HepG2 (cell line): ENCODE results near the gene SRP9. TPM values are rescaled to one million over a fixed set of nuclear protein-coding genes. Genes with fewer than 3 reads are reported as not detected.
A peak's percentile ranks its signal among the peaks of the same experiment; 100 is the strongest.

Source experiments
- ATF7-NPFF ChIP-seq: sonication (generic); formaldehyde crosslinking; IDR thresholded peaks from 2 replicates; pipeline ENCODE4 v1.8.1; 2023; ENCODE audit warnings: mild to moderate bottlenecking, low read depth, missing genetic modification reagents, moderate library complexity
- CCAR2 ChIP-seq: fragments of 200-400 bp; formaldehyde crosslinking; optimal IDR thresholded peaks from 2 replicates; pipeline ENCODE3; 2018; ENCODE audit warnings: low read depth, mild to moderate bottlenecking, low read length, moderate library complexity
- ESRRA ChIP-seq: sonication (generic); formaldehyde crosslinking; IDR thresholded peaks from 2 replicates; pipeline ENCODE4 v1.5.1; 2020; ENCODE audit warnings: mild to moderate bottlenecking, low read depth, missing genetic modification reagents
- FOXO1 ChIP-seq: sonication (generic); formaldehyde crosslinking; IDR thresholded peaks from 2 replicates; pipeline ENCODE4 v1.4.0; 2020; ENCODE audit warnings: missing genetic modification reagents
- MAF1 ChIP-seq: sonication (generic); formaldehyde crosslinking; IDR thresholded peaks from 2 replicates; pipeline ENCODE4 v1.5.0; 2020; ENCODE audit warnings: missing genetic modification reagents, borderline replicate concordance
- MEF2D ChIP-seq: sonication (generic); formaldehyde crosslinking; IDR thresholded peaks from 2 replicates; pipeline ENCODE4 v1.5.1; 2020; ENCODE audit warnings: mild to moderate bottlenecking, missing genetic modification reagents
- PHF5A ChIP-seq: IDR thresholded peaks from one replicate; pipeline ENCODE4 v1.6.1; 2018; ENCODE audit warnings: low read depth, missing genetic modification reagents; ENCODE audit not compliant: unreplicated experiment
- RAD51 ChIP-seq: fragments of 450-650 bp; IDR thresholded peaks from 2 replicates; pipeline ENCODE4 v1.6.1; 2016; ENCODE audit warnings: borderline replicate concordance
- RNF2 ChIP-seq: fragments of 450-650 bp; conservative IDR thresholded peaks from 2 replicates; pipeline ENCODE4 v1.6.1; 2016; ENCODE audit warnings: low read depth
- SMC3 ChIP-seq: IDR thresholded peaks from 2 replicates; pipeline ENCODE4 v1.6.1; 2011; ENCODE audit warnings: low read length, improper control_type of control experiment
- TBX3 ChIP-seq: fragments of 450-650 bp; IDR thresholded peaks from 2 replicates; pipeline ENCODE4 v1.6.1; 2017; ENCODE audit warnings: antibody characterized with exemption, mild to moderate bottlenecking, inconsistent platforms, borderline replicate concordance
- ZNF12 ChIP-seq: sonication (generic); formaldehyde crosslinking; IDR thresholded peaks from 2 replicates; pipeline ENCODE4 v1.5.0; 2020; ENCODE audit warnings: missing genetic modification reagents
- ZNF558 ChIP-seq: sonication (generic); formaldehyde crosslinking; IDR thresholded peaks from 2 replicates; pipeline ENCODE4 v1.9.0; 2022; ENCODE audit warnings: mild to moderate bottlenecking, missing genetic modification reagents, borderline replicate concordance
- ZNF577 ChIP-seq: sonication (generic); formaldehyde crosslinking; IDR thresholded peaks from 2 replicates; pipeline ENCODE4 v1.4.0; 2020; ENCODE audit warnings: mild to moderate bottlenecking, low read depth, missing genetic modification reagents, borderline replicate concordance
- ZNF7 ChIP-seq: IDR thresholded peaks from 2 replicates; pipeline ENCODE4 v1.6.1; 2016; ENCODE audit warnings: missing biosample characterization, missing genetic modification reagents
- ZSCAN25 ChIP-seq: sonication (generic); formaldehyde crosslinking; IDR thresholded peaks from 2 replicates; pipeline ENCODE4 v1.8.0; 2022; ENCODE audit warnings: mild to moderate bottlenecking, missing genetic modification reagents
- polyA plus RNA-seq, 8 experiments: library from polyadenylated mRNA; depleted of rRNA in 3 of 8; stranded (reverse) in 7 of 8; unstranded in 1 of 8; fragments of >200 nt; fragmentation: Illumina TruSeq in 4 of 8; extraction: Trizol in 4 of 8; gene quantifications; 2 replicates each; pipeline versions ENCODE4 v1.2.1 to v1.2.3, GENCODE V29; 2011 to 2016; ENCODE audit warnings: low read depth in 4 of 8, missing spikeins in 1 of 8, mixed read lengths in 1 of 8; ENCODE audit not compliant: insufficient read depth in 1 of 8
- total RNA-seq, 5 experiments: library from RNA; depleted of rRNA; stranded (reverse); fragments of >200 nt; fragmentation: Illumina TruSeq; extraction: Trizol; gene quantifications; 2 replicates each; pipeline ENCODE4 v1.2.3, GENCODE V29; 2016; ENCODE audit warnings: low read depth in 1 of 5
- TF ChIP-seq, protein P1 (sequence below): sonication (generic); formaldehyde crosslinking; IDR thresholded peaks from 2 replicates; pipeline ENCODE4 v1.4.0; 2020; ENCODE audit warnings: missing genetic modification reagents, borderline replicate concordance
- TF ChIP-seq, protein P2 (sequence below): sonication (generic); formaldehyde crosslinking; IDR thresholded peaks from 2 replicates; pipeline ENCODE4 v1.5.1; 2020; ENCODE audit warnings: missing genetic modification reagents, mild to moderate bottlenecking, borderline replicate concordance
- TF ChIP-seq, protein P3 (sequence below): sonication (generic); formaldehyde crosslinking; IDR thresholded peaks from 2 replicates; pipeline ENCODE4 v1.5.0; 2020; ENCODE audit warnings: missing genetic modification reagents
- TF ChIP-seq, protein P4 (sequence below): sonication (generic); formaldehyde crosslinking; IDR thresholded peaks from 2 replicates; pipeline ENCODE4 v1.4.0; 2020; ENCODE audit warnings: missing genetic modification reagents, low read depth, mild to moderate bottlenecking, borderline replicate concordance
- TF ChIP-seq, protein P5 (sequence below): sonication (generic); formaldehyde crosslinking; IDR thresholded peaks from 2 replicates; pipeline ENCODE4 v1.4.0; 2020; ENCODE audit warnings: mild to moderate bottlenecking, missing genetic modification reagents

SRP9 gene
- total and polyA plus RNA-seq, 2 of the 13 experiments (the other 11 are each of a cell fraction or from before 2014, with no cell fraction given) = 251 to 307 TPM

DNA sequence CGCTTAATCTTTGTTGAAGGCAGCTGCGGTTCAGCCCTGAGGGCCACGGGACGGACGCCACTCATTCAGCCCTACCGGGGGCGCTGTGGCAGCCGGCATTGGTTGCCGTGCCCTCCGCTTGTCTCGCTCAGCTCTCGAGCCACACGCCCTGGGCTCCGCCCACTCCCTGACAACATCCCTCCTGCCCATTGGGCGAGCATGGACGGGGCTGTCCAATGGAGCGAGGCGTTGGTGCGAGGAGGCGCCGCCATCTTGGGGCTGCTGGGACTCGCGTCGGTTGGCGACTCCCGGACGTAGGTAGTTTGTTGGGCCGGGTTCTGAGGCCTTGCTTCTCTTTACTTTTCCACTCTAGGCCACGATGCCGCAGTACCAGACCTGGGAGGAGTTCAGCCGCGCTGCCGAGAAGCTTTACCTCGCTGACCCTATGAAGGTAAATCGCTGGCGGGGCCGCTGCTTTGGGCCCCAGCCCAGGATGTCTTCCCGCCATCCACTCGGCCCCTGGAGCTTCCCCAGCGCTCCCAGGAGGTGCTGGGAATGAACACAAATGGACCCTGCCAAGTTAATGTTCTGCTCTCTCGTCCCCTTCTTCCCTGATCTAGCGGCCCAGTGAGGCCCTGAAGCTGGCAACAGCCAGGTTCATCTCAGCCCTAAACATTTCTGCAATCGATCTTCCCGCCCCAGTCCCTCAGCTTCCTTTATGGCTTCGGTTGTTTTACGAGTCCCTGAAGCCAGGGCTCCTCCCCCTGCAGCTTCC is at the start of gene SRP9 (continued):
- TF ChIP-seq FOXO1 (CRISPR knock-in tag) (peak; percentile 58; the same call in 1 of the 2 replicates), PHF5A (CRISPR knock-in tag) (peak; percentile 44), RAD51 (no peak), SMC3 (no peak; the same call in 1 of the 2 replicates), CCAR2 (no peak), MAF1 (CRISPR knock-in tag) (no peak), ZNF577 (CRISPR knock-in tag) (no peak), MEF2D (peak; percentile 50; the same call in 1 of the 2 replicates), ZNF7 (CRISPR knock-in tag) (no peak), TBX3 (no peak), ZNF558 (CRISPR knock-in tag) (no peak), ESRRA (CRISPR knock-in tag) (peak; percentile 18; the same call in 1 of the 2 replicates), ATF7-NPFF (CRISPR knock-in tag) (peak; percentile 21; the same call in 1 of the 2 replicates), ZNF12 (peak; percentile 21; the same call in 1 of the 2 replicates), RNF2 (peak; percentile 76), ZSCAN25 (CRISPR knock-in tag) (peak; percentile 20; the same call in 1 of the 2 replicates)
- TF ChIP-seq, protein P1, sequence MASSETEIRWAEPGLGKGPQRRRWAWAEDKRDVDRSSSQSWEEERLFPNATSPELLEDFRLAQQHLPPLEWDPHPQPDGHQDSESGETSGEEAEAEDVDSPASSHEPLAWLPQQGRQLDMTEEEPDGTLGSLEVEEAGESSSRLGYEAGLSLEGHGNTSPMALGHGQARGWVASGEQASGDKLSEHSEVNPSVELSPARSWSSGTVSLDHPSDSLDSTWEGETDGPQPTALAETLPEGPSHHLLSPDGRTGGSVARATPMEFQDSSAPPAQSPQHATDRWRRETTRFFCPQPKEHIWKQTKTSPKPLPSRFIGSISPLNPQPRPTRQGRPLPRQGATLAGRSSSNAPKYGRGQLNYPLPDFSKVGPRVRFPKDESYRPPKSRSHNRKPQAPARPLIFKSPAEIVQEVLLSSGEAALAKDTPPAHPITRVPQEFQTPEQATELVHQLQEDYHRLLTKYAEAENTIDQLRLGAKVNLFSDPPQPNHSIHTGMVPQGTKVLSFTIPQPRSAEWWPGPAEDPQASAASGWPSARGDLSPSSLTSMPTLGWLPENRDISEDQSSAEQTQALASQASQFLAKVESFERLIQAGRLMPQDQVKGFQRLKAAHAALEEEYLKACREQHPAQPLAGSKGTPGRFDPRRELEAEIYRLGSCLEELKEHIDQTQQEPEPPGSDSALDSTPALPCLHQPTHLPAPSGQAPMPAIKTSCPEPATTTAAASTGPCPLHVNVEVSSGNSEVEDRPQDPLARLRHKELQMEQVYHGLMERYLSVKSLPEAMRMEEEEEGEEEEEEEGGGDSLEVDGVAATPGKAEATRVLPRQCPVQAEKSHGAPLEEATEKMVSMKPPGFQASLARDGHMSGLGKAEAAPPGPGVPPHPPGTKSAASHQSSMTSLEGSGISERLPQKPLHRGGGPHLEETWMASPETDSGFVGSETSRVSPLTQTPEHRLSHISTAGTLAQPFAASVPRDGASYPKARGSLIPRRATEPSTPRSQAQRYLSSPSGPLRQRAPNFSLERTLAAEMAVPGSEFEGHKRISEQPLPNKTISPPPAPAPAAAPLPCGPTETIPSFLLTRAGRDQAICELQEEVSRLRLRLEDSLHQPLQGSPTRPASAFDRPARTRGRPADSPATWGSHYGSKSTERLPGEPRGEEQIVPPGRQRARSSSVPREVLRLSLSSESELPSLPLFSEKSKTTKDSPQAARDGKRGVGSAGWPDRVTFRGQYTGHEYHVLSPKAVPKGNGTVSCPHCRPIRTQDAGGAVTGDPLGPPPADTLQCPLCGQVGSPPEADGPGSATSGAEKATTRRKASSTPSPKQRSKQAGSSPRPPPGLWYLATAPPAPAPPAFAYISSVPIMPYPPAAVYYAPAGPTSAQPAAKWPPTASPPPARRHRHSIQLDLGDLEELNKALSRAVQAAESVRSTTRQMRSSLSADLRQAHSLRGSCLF = no peak
- TF ChIP-seq, protein P2, sequence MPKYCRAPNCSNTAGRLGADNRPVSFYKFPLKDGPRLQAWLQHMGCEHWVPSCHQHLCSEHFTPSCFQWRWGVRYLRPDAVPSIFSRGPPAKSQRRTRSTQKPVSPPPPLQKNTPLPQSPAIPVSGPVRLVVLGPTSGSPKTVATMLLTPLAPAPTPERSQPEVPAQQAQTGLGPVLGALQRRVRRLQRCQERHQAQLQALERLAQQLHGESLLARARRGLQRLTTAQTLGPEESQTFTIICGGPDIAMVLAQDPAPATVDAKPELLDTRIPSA = no peak
- TF ChIP-seq, protein P3, sequence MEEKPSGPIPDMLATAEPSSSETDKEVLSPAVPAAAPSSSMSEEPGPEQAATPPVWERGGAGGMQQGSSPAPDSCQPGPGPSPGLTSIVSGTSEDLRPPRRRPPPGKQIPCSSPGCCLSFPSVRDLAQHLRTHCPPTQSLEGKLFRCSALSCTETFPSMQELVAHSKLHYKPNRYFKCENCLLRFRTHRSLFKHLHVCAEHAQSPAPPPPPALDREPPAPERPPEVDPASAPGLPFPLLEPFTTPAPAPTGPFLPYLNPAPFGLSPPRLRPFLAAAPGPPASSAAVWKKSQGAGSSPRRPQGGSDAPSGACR = peak; percentile 89; the same call in 1 of the 2 replicates
- TF ChIP-seq, protein P4, sequence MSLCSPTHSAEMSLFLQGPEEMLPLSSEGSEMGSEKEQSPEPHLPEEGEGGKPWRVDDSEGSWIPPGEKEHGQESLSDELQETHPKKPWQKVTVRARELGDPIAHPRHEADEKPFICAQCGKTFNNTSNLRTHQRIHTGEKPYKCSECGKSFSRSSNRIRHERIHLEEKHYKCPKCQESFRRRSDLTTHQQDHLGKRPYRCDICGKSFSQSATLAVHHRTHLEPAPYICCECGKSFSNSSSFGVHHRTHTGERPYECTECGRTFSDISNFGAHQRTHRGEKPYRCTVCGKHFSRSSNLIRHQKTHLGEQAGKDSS (CRISPR knock-in tag) = peak; percentile 92; the same call in 1 of the 2 replicates
- TF ChIP-seq, protein P5, sequence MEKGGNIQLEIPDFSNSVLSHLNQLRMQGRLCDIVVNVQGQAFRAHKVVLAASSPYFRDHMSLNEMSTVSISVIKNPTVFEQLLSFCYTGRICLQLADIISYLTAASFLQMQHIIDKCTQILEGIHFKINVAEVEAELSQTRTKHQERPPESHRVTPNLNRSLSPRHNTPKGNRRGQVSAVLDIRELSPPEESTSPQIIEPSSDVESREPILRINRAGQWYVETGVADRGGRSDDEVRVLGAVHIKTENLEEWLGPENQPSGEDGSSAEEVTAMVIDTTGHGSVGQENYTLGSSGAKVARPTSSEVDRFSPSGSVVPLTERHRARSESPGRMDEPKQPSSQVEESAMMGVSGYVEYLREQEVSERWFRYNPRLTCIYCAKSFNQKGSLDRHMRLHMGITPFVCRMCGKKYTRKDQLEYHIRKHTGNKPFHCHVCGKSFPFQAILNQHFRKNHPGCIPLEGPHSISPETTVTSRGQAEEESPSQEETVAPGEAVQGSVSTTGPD = peak; percentile 17; the same call in 1 of the 2 replicates
